ENCODE results near the gene ZNF557.
"Not testable (repeated sequence)": the region's sequence is repeated elsewhere in the genome, so short reads cannot be mapped to it uniquely, and the experiment has no call there.

The ZNF557 gene

DNA sequence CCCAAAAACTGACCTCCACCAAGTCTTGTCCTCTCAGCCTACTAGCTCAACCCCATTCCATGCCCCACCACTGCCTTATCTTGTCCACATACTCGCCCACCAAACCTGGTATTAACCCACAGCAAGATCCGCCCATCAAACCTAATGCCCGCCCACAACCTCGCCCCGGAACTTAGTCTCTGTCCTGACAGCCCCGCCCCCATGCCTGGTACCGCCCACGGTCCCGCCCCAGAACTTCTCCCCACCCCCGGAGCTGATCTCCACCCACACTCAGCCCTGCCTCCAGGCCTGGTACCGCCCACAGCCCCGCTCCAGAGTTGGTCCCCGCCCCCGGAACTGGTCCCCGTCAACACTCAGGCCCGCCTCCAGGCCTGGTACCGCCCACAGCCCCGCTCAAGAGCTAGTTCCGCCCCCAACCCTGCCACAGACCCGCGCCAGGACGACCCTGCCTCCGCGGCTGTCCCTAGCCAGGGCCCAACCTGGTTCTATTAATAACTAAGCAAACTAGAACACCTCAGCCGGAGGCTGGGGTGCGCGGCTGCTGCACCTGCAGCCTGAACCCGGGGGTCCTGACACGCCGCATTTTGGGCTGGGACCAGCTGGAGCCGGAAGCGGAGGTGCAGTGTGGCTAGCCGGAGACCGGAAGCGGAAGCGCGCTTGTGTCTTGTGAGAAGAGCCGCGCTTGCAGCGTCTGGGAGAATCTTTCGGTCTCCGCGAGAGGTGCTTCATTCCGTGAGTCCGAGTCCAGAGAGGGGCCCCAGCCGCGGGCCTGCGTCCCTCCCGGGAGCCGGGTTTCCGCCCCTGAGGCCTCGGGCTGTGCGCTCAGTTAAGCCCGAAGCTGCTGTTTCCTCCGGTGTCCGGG is at the start of gene ZNF557:
TSS of gene ZNF557 (plus strand) at position 662 of the 862 bp plus-strand sequence. CDS start 5,372 bp downstream, outside the sequence.
- peak; percentile 100 for DNase-seq

DNA sequence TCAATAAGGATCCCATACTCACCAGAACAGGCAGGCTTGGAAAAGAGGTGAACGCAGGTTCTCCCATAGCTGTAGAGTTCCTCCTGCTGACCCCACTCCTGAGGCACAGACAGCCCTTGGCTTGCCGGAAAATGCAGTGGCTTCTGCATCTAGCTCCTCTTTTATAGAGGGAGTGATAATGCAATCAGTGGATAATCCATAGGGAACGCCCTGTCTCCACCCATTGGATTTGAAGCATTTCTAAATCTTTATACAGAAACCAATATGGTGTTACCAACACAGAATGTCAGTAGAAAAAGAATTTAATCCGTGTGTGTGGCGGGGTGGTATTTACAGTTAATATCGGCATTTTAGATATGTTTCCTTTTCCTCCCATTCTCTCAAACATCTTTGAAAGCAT is 48.2 kb upstream of the ZNF557 start, which contains the start of gene MBD3L2B:
TSS of gene MBD3L2B (minus strand) at position 101 of the 400 bp plus-strand sequence. CDS start at position 67, 34 bp downstream.
- DNase-seq: not testable (repeated sequence)

GRCh38 chr19:7028790-7029189 is 40.7 kb upstream of the ZNF557 start:
- not testable (repeated sequence) for DNase-seq

GRCh38 chr19:7030278-7030677 is 39.2 kb upstream of the ZNF557 start, which contains the start of gene MBD3L5:
TSS of gene MBD3L5 (plus strand) at chr19:7030578. CDS start at chr19:7030612, 34 bp downstream.
- not testable (repeated sequence) for DNase-seq

GRCh38 chr19:7040079-7040478 is 29.4 kb upstream of the ZNF557 start, which contains the start of gene MBD3L4:
TSS of gene MBD3L4 (minus strand) at chr19:7040179. CDS start at chr19:7040144, 35 bp downstream.
- DNase-seq: not testable (repeated sequence)

GRCh38 chr19:7041563-7041962 is 27.9 kb upstream of the ZNF557 start:
- DNase-seq: not testable (repeated sequence)

GRCh38 chr19:7049021-7049420 is 20.5 kb upstream of the ZNF557 start, which contains the start of gene MBD3L2:
TSS of gene MBD3L2 (plus strand) at chr19:7049321. CDS start at chr19:7049374, 53 bp downstream.
- DNase-seq: not testable (repeated sequence)

- not testable (repeated sequence) for DNase-seq
Measured at GRCh38 chr19:7051421-7051820, 18.1 kb upstream of the ZNF557 start.

DNA sequence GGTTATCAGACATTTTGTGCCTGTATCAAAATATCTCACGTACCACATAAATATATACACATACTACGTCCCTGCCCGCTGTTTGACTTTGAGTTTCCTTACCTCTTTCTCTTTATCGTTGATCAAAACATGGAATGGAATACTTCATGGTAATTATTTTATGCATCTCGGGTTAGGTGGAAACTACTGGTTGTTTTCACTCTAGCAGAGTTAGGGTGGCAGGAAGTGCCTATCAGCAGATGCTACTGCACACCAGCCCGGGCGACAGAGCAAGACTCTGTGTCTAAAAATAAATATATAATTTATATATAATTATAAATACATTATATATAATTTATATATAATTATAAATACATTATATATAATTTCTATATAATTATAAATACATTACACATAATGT is 16.6 kb upstream of the ZNF557 start:
- DNase-seq: not testable (repeated sequence)

- not testable (repeated sequence) for DNase-seq
Measured at GRCh38 chr19:7054635-7055368, 14.7 kb upstream of the ZNF557 start.

- DNase-seq: not testable (repeated sequence)
Measured at GRCh38 chr19:7055679-7056078, 13.8 kb upstream of the ZNF557 start.

DNA sequence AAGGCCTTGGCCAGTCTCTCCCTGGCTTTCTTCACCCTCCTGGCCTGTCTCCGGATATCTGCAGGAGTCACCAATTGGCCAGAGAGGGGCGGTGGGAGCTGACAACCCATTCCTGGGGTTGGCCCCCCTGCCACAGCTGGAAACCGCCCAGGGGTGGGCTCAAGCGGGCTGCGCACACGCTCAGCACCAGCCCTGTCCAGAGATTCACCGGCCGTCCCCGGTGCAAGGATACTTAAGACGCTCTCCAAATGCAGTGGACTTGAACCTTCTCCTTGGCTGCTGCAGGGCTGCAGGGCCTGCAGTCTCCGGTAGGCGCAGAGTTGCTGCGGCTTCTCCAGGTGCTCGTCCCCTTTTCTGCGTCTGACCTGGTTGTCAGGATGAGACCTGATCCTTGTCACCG is 13.1 kb upstream of the ZNF557 start:
- DNase-seq: not testable (repeated sequence)

DNA sequence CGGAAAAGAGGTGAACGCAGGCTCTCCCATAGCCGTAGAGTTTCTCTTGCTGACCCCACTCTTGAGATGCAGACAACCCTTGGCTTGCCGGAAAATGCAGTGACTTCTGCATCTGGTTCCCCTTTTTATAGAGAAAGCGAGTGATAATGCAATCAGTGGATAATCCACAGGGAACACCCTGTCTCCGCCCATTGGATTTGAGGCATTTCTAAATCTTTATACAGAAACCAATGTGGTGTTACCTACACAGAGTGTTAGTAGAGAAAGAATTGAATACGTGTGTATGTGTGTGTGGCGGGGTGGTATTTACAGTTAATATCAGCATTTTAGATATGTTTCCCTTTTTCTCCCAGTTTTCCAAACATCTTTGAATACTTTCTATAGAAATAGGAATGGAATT is 10.9 kb upstream of the ZNF557 start, which contains the start of gene MBD3L3:
TSS of gene MBD3L3 (minus strand) at position 101 of the 400 bp plus-strand sequence. CDS start at position 30, 71 bp downstream.
- DNase-seq: not testable (repeated sequence)

GRCh38 chr19:7059977-7060376 is 9.5 kb upstream of the ZNF557 start:
- DNase-seq: not testable (repeated sequence)

DNA sequence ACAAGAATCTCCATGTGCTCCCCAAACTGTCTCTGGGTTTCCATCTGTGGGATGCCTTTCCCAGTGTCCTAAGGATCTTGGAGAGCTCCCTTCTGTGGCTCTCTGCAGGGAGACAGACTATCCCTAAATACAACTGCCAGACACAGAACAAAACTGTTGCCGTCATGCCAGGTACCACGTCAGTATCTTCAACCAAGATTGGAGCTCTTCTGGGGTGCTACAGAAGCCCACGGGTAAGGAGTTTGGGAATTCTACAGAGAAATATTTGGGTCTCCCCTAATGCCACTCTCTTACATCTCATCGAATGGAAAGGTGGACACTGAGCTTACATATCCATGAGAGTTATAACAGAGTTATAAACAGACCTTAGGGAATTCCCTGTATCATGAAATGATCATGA is 6.2 kb upstream of the ZNF557 start:
- DNase-seq: no peak

GRCh38 chr19:7063764-7064418 is 5.6 kb upstream of the ZNF557 start:
- no peak for DNase-seq

GRCh38 chr19:7067122-7067521 is 2.4 kb upstream of the ZNF557 start:
- not testable (repeated sequence) for DNase-seq

DNA sequence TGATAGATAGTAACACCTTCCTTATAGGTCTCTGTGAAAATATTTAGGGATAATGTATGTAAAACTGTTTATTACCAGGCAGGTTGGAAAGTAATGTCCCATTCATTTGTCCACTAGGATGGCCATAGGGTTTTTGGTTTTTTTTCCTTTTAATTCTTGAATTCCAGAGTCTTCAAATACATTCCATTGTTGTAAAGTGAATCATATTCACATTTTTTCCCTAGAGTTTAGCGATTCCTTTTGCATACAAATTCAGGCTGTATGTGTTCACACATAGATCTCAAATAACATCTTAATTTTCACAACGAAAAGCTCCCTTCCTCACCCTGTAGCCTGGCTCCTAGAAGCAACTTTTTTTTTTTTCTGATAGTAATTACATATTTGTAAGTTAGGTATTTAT is 1.8 kb upstream of the ZNF557 start:
- DNase-seq: no peak

GRCh38 chr19:7068599-7068998 is 904 bp upstream of the ZNF557 start:
- no peak for DNase-seq

DNA sequence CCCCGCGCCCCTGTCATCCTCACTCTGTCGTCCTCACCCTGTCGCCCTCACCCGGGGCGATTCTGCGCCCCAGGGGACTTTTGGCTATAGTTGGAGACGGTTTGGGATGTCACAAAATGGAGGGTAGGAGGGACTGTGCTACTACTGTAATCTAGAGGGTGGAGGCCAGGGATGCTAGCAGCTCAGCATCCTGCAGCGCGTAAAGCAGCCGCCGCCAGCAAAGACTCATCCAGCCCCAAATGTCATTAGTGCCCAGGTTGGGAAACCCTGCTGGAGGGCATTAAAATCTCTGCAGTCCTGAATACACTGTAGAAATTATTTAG is 362 bp downstream of the ZNF557 start:
- no peak for DNase-seq

- no peak for DNase-seq
Measured at GRCh38 chr19:7072541-7072940, 3.0 kb downstream of the ZNF557 start.

DNA sequence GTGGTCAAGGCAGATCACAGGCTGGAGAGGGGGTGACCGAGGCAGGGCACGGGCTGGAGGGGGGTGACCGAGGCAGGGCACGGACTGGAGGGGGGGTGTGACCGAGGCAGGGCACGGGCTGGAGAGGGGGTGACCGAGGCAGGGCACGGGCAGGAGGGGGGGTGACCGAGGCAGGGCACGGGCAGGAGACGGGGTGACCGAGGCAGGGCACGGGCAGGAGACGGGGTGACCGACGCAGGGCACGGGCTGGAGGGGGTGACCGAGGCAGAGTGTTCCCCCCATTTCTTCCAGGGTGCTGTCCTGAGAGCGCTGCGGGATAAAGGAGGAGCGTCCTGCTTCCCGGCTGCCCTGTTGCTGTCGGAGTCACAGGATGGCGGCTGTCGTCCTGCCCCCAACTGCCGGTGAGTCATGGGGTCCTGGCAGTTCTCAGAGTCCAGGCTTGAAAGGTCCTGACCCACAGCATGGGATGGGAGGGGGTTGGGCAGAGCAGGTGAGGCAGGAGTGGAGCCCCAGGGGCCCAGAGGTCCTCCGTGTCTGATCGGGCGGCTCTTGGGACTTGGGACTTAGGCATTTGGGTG is 5.3 kb downstream of the ZNF557 start:
- no peak for DNase-seq
